ENCODE results near the gene OR4C5.
"Not testable (repeated sequence)": the region's sequence is repeated elsewhere in the genome, so short reads cannot be mapped to it uniquely, and the experiment has no call there.

Gene OR4C5

GRCh38 chr11:48366365-48366764, at the start of gene OR4C5:
TSS of gene OR4C5 (minus strand) at chr11:48366465. CDS start at chr11:48366465, 0 bp downstream.
- no peak for FAIRE-seq
- DNase-seq (ENCODE audit: low spot score): no peak

GRCh38 chr11:48384670-48385069, 18.4 kb upstream of the OR4C5 start:
- FAIRE-seq (no peak), DNase-seq (ENCODE audit: low spot score) (no peak)

- DNase-seq (ENCODE audit: low spot score); FAIRE-seq: not testable (repeated sequence)
These were observed 17.9 kb upstream of the OR4C5 start for GRCh38 chr11:48384151-48384550.

GRCh38 chr11:48361289-48361688, 5.0 kb downstream of the OR4C5 start:
- FAIRE-seq; DNase-seq (ENCODE audit: low spot score): not testable (repeated sequence)

- no peak for DNase-seq (ENCODE audit: low spot score)
- FAIRE-seq: no peak
These were observed 11.6 kb downstream of the OR4C5 start for GRCh38 chr11:48354677-48355076.

GRCh38 chr11:48354013-48354412, 12.3 kb downstream of the OR4C5 start:
- no peak for DNase-seq (ENCODE audit: low spot score)
- FAIRE-seq: no peak

- not testable (repeated sequence) for FAIRE-seq; DNase-seq (ENCODE audit: low spot score)
These were observed 20.0 kb downstream of the OR4C5 start for GRCh38 chr11:48346286-48346685.

GRCh38 chr11:48342505-48342904, 23.8 kb downstream of the OR4C5 start:
- DNase-seq (ENCODE audit: low spot score); FAIRE-seq: not testable (repeated sequence)

- FAIRE-seq (no peak), DNase-seq (ENCODE audit: low spot score) (no peak)
These were observed 24.8 kb downstream of the OR4C5 start for GRCh38 chr11:48341466-48341865.

- not testable (repeated sequence) for DNase-seq (ENCODE audit: low spot score); FAIRE-seq
These were observed 41.6 kb downstream of the OR4C5 start, which contains the start of gene OR4C3 for GRCh38 chr11:48324620-48325019. TSS of gene OR4C3 (plus strand) at chr11:48324920. CDS start at chr11:48325022, 102 bp downstream.

- not testable (repeated sequence) for DNase-seq (ENCODE audit: low spot score); FAIRE-seq
These were observed 46.5 kb downstream of the OR4C5 start for GRCh38 chr11:48319813-48320212.

All from urothelium cell line (cell line).